Upper lobe of left lung (tissue), 6 donors: ENCODE data around the gene CEP57. TPM values are rescaled to one million over a fixed set of nuclear protein-coding genes. Genes with fewer than 3 reads are reported as not detected.

Experiments
- ATAC-seq, 2 donors: fragments of 200-7000 bp; cut with Tn5 transposase; one replicate each; pipeline ENCODE4 v1.9.1; 2022; ENCODE audit warnings: mild to moderate bottlenecking in 2 of 2, moderate library complexity in 2 of 2; ENCODE audit not compliant: low FRiP score in 2 of 2
- DNase-seq, 2 donors: peaks; one replicate each; pipeline ENCODE4 v3.0.0-alpha.2; 2019 to 2020
- H3K27ac ChIP-seq, 4 donors: fragments of 200-600 bp; sonication (generic); one replicate each; pipeline ENCODE4 v1.5.1; 2016 to 2019
- H3K27me3 ChIP-seq, 4 donors: fragments of 200-600 bp; sonication (generic); one replicate each; pipeline ENCODE4 v1.5.1; 2017 to 2019
- H3K36me3 ChIP-seq, 4 donors: fragments of 200-600 bp; sonication (generic); one replicate each; pipeline ENCODE4 v1.5.1; 2016 to 2019
- H3K4me1 ChIP-seq, 4 donors: fragments of 200-600 bp; sonication (generic); one replicate each; pipeline ENCODE4 v1.5.1; 2018 to 2019
- H3K4me3 ChIP-seq, 4 donors: fragments of 200-600 bp; sonication (generic); one replicate each; pipeline ENCODE4 v1.5.1; 2017 to 2019; ENCODE audit warnings: mild to moderate bottlenecking in 2 of 4, moderate library complexity in 1 of 4
- H3K9me3 ChIP-seq, 4 donors: fragments of 200-600 bp; sonication (generic); one replicate each; pipeline ENCODE4 v1.5.1; 2018 to 2019
- CTCF ChIP-seq, 6 experiments: fragments of 450-650 bp in 4 of 6; fragments of 200-600 bp in 2 of 6; sonication (generic) in 2 of 6; IDR thresholded peaks; one replicate each; pipeline ENCODE4 v1.5.1; 2016 to 2019; ENCODE audit warnings: antibody characterized with exemption in 6 of 6
- EP300 ChIP-seq, 4 donors: sonication (generic); formaldehyde crosslinking; IDR thresholded peaks; one replicate each; pipeline ENCODE4 v1.5.1; 2017; ENCODE audit warnings: antibody characterized with exemption in 4 of 4, control low read depth in 2 of 4
- POLR2A ChIP-seq, 4 donors: fragments of 450-650 bp; IDR thresholded peaks; one replicate each; pipeline ENCODE4 v1.5.1; 2016 to 2017; ENCODE audit warnings: antibody characterized with exemption in 4 of 4, mild to moderate bottlenecking in 2 of 4
- POLR2AphosphoS5 ChIP-seq, 2 donors: sonication (generic); formaldehyde crosslinking; IDR thresholded peaks; one replicate each; pipeline ENCODE4 v1.5.1; 2017; ENCODE audit warnings: antibody characterized with exemption in 2 of 2
- WGBS, 2 donors: methylation state at CpG; one replicate each; pipeline ENCODE4 v1.1.5; 2017 to 2018; 5-methylcytosine and 5-hydroxymethylcytosine counted together
- total RNA-seq, 6 donors: library from RNA; depleted of rRNA in 4 of 6; stranded (reverse); fragments of >200 nt in 4 of 6; gene quantifications; one replicate each; pipeline versions ENCODE4 v1.1.0 to v1.2.1, GENCODE V29; 2016 to 2021
- donor health status: DM: no; HTN: no; CAD: no; lungs with moderate emphysema.
- donor health status: DM: no; HTN: yes; CAD: no; lungs with severe emphysema.

The CEP57 gene
- total RNA-seq, 6 donors from 2014 or later, result 20.7 to 71.8 (median 37.9) TPM

GRCh38 chr11:95832763-95833162 is 42.5 kb downstream of the CEP57 start:
- Histone ChIP-seq H3K27ac (no peak overlapping the region), H3K27me3 (no peaks in the 10 kb centered on the region), H3K36me3 (peaks cover under 1 to 74% (median 17%) of the 10 kb centered on the region in 4 donors), H3K4me1 (no peaks in the 10 kb centered on the region), H3K9me3 (no peaks in the 10 kb centered on the region), H3K4me3 (no peak overlapping the region)
- 68 to 72% methylated on average over 3 of the region's 3 CpGs for WGBS, 2 donors
- ATAC-seq (no peak), DNase-seq (no peak)
- TF ChIP-seq EP300 (IDR thresholded peaks at IDR 0.05) (no peak), CTCF (IDR thresholded peaks at IDR 0.05) (peak in 1 of 6 experiments; percentile 7), POLR2A (IDR thresholded peaks at IDR 0.05) (no peak), POLR2AphosphoS5 (IDR thresholded peaks at IDR 0.05) (no peak)

GRCh38 chr11:95833378-95833777 is 43.1 kb downstream of the CEP57 start:
- DNase-seq, result no peak
- no peak for TF ChIP-seq POLR2A (IDR thresholded peaks at IDR 0.05)
- no peak for TF ChIP-seq EP300 (IDR thresholded peaks at IDR 0.05)
- no peak for TF ChIP-seq CTCF (IDR thresholded peaks at IDR 0.05)
- TF ChIP-seq POLR2AphosphoS5 (IDR thresholded peaks at IDR 0.05), result no peak
- H3K4me1 ChIP-seq, result no peaks in the 10 kb centered on the region
- no peaks in the 10 kb centered on the region for H3K27me3 ChIP-seq
- no peaks in the 10 kb centered on the region for H3K9me3 ChIP-seq
- no peak overlapping the region for H3K27ac ChIP-seq
- WGBS, 2 donors, result 0 to 69% methylated on average over 1 of the region's 1 CpG
- H3K36me3 ChIP-seq, result peaks cover 2 to 69% (median 18%) of the 10 kb centered on the region in 4 donors
- ATAC-seq, result no peak
- H3K4me3 ChIP-seq, result no peak overlapping the region

- ATAC-seq, result no peak
- Histone ChIP-seq H3K4me1 (no peaks in the 10 kb centered on the region), H3K9me3 (no peaks in the 10 kb centered on the region), H3K4me3 (no peak overlapping the region), H3K27ac (no peak overlapping the region), H3K27me3 (no peaks in the 10 kb centered on the region), H3K36me3 (peaks cover 2 to 60% (median 15%) of the 10 kb centered on the region in 4 donors)
- WGBS, 2 donors, result 57 to 80% methylated on average over 3 of the region's 3 CpGs
- DNase-seq, result no peak
- TF ChIP-seq POLR2AphosphoS5 (IDR thresholded peaks at IDR 0.05), result no peak
- no peak for TF ChIP-seq POLR2A (IDR thresholded peaks at IDR 0.05)
- TF ChIP-seq EP300 (IDR thresholded peaks at IDR 0.05), result no peak
- TF ChIP-seq CTCF (IDR thresholded peaks at IDR 0.05), result no peak
These were observed 45.1 kb downstream of the CEP57 start for GRCh38 chr11:95835351-95835750.

- Histone ChIP-seq H3K4me3 (no peak overlapping the region), H3K27me3 (no peaks in the 10 kb centered on the region), H3K9me3 (no peaks in the 10 kb centered on the region), H3K27ac (peak overlapping the region in 1 of 4 donors; percentile 5), H3K4me1 (no peaks in the 10 kb centered on the region), H3K36me3 (peaks cover 2 to 59% (median 16%) of the 10 kb centered on the region in 4 donors)
- DNase-seq (peak in 1 of 2 donors; percentile 70), ATAC-seq (peak; percentile 92 to 94)
- TF ChIP-seq EP300 (IDR thresholded peaks at IDR 0.05) (no peak), CTCF (IDR thresholded peaks at IDR 0.05) (peak; percentile 77 to 86 (median 82))
- 10 to 31% methylated on average over 3 of the region's 3 CpGs for WGBS, 2 donors
These were observed 45.6 kb downstream of the CEP57 start for GRCh38 chr11:95835768-95836488.

- no peak for TF ChIP-seq CTCF (IDR thresholded peaks at IDR 0.05)
- TF ChIP-seq POLR2A (IDR thresholded peaks at IDR 0.05), result no peak
- TF ChIP-seq POLR2AphosphoS5 (IDR thresholded peaks at IDR 0.05), result no peak
- TF ChIP-seq EP300 (IDR thresholded peaks at IDR 0.05), result no peak
- no peaks in the 10 kb centered on the region for H3K27me3 ChIP-seq
- peaks cover 3 to 59% (median 11%) of the 10 kb centered on the region in 4 donors for H3K36me3 ChIP-seq
- ATAC-seq (no peak), DNase-seq (no peak)
- H3K4me1 ChIP-seq, result no peaks in the 10 kb centered on the region
- no peak overlapping the region for H3K4me3 ChIP-seq
- no peak overlapping the region for H3K27ac ChIP-seq
- no peaks in the 10 kb centered on the region for H3K9me3 ChIP-seq
- 94 to 95% methylated on average over 1 of the region's 1 CpG for WGBS, 2 donors
These were observed 54.9 kb downstream of the CEP57 start for GRCh38 chr11:95845167-95845566.
